Mucosa of descending colon (tissue), 3 donors: ENCODE data around the gene PARM1. TPM values are rescaled to one million over a fixed set of nuclear protein-coding genes. Genes with fewer than 3 reads are reported as not detected.

Experiments
- ATAC-seq: fragments of 200-7000 bp; cut with Tn5 transposase; one replicate; pipeline ENCODE4 v1.9.1; 2020; ENCODE audit warnings: mild to moderate bottlenecking, moderate library complexity
- DNase-seq, 3 donors: peaks; one replicate each; pipeline ENCODE4 v3.0.0-alpha.2; 2020
- H3K36me3 ChIP-seq: fragments of 200-600 bp; one replicate; pipeline ENCODE4 v1.8.0; 2021; ENCODE audit warnings: low read depth, mild to moderate bottlenecking
- H3K4me1 ChIP-seq: fragments of 200-600 bp; one replicate; pipeline ENCODE4 v1.8.0; 2021; ENCODE audit warnings: low read depth, mild to moderate bottlenecking
- H3K4me3 ChIP-seq: fragments of 200-600 bp; one replicate; pipeline ENCODE4 v1.8.0; 2021; ENCODE audit warnings: mild to moderate bottlenecking
- H3K9me3 ChIP-seq: fragments of 200-600 bp; one replicate; pipeline ENCODE4 v1.8.0; 2021; ENCODE audit warnings: mild to moderate bottlenecking
- CTCF ChIP-seq: fragments of 200-600 bp; IDR thresholded peaks from one replicate; pipeline ENCODE4 v1.8.0; 2022; ENCODE audit warnings: antibody characterized with exemption, mild to moderate bottlenecking
- intact Hi-C, 2 donors: fragments of 100-400 bp; cut with DNase I in 1 of 2; cut with micrococcal nuclease in 1 of 2; formaldehyde crosslinking; loops; one replicate each; pipeline versions ENCODE4 v1.11.0 to v1.11.1; 2022; cut with DNase I, micrococcal nuclease
- total RNA-seq, 3 donors: library from RNA; stranded (reverse); fragmentation: NEBNext Ultra II Directional in 2 of 3; extraction: Animal tissue kit (Norgen Biotek cat#: 25700) in 2 of 3; gene quantifications; one replicate each; pipeline versions ENCODE4 v1.2.1 to v1.2.4, GENCODE V29; 2021 to 2023
- donor health status: DM: no; HTN: no; CAD: no; lungs with moderate emphysema.
- donor health status: DM: no; HTN: no; CAD: no.
- donor health status: DM: no; HTN: yes; CAD: no.

PARM1 gene
- total RNA-seq, 3 donors from 2014 or later = 120 to 286 (median 209) TPM

DNA sequence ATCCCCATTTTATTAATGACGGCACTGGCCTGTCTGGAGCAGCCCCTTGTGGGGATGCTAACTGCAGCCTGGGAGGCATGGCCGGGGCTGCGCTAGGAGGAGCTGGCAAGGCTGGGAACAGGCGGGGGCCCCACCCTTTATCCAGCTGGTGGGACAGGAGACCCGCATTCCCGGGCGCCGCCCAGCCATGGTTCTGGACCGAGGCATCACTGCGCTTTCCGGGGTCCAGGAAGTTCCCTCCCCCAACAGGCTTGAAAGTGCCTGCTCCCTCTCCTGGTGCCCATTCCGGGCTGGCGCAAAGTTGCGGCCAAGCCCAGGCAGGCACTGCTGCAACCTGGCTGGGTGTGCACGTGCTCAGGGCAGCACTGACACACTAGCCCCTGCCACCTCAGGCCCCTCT lies 124.5 kb downstream of the PARM1 start:
- no peak for TF ChIP-seq CTCF

DNA sequence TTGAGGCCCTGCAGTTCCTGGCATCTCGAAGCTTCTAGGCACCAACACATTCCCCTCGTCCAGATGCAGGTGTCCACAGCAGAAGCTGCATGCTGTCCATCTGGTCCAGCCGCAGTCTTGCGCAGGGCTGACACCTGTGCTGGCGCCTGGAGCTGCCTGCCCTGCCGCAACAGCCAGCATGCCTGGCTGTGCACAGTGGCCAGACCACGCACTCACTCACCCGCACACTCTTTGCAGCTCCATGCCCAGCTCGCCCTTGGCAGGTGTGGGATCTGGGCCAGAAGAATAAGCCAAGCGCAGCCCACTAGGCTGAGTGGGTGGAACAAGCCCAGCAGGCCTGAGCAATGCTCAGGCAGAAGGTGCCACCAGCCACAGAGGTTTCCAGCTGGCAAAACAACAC lies 125.6 kb downstream of the PARM1 start:
- DNase-seq = no peak
- intact Hi-C loops = no loop called here
- TF ChIP-seq CTCF = no peak
- Histone ChIP-seq H3K4me1 (no peaks in the 10 kb centered on the region), H3K4me3 (no peak overlapping the region), H3K9me3 (no peaks in the 10 kb centered on the region), H3K36me3 (no peaks in the 10 kb centered on the region)
- no peak for ATAC-seq

More for the DNA sequence above, 124.5 kb downstream of the PARM1 start:
- DNase-seq (no peak), ATAC-seq (no peak)
- Histone ChIP-seq H3K4me1 (no peaks in the 10 kb centered on the region), H3K36me3 (no peaks in the 10 kb centered on the region), H3K4me3 (no peak overlapping the region), H3K9me3 (no peaks in the 10 kb centered on the region)
- intact Hi-C loops = no loop called here

- no peak overlapping the region for H3K4me3 ChIP-seq
- no peak for TF ChIP-seq CTCF
- intact Hi-C loops = no loop called here
- no peak for DNase-seq
- no peaks in the 10 kb centered on the region for H3K4me1 ChIP-seq
- no peaks in the 10 kb centered on the region for H3K36me3 ChIP-seq
- no peaks in the 10 kb centered on the region for H3K9me3 ChIP-seq
- peak; percentile 63 for ATAC-seq
Observed at GRCh38 chr4:75063433-75063832, 130.5 kb downstream of the PARM1 start.

GRCh38 chr4:75065909-75066308 lies 133.0 kb downstream of the PARM1 start:
- no peak for ATAC-seq
- intact Hi-C loops = no loop called here
- TF ChIP-seq CTCF = no peak
- Histone ChIP-seq H3K36me3 (no peaks in the 10 kb centered on the region), H3K4me3 (no peak overlapping the region), H3K9me3 (no peaks in the 10 kb centered on the region), H3K4me1 (no peaks in the 10 kb centered on the region)
- no peak for DNase-seq

- intact Hi-C loops = no loop called here
- no peak for TF ChIP-seq CTCF
Observed at GRCh38 chr4:75069493-75070074, 136.7 kb downstream of the PARM1 start.

DNA sequence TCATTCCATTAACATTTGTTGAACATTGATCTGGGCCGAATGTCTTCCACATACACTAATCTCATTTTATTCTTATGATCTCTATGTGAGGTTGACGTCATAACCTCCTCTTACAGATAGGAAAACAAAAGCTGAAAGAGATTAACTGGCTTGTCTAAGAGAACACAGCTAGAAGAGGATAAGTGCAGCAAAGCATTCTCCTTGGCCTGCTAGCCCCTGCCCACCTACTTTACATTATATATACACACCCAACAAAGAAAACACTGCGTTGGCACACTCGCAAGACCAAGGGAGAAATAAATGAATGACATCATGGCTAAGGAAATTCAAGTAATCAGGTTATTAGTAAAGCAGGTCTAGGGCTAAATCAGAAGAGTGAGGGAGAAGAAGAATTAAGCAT lies 138.4 kb downstream of the PARM1 start:
- Histone ChIP-seq H3K4me1 (no peaks in the 10 kb centered on the region), H3K9me3 (no peaks in the 10 kb centered on the region), H3K36me3 (no peaks in the 10 kb centered on the region), H3K4me3 (no peak overlapping the region)
- no peak for ATAC-seq
- intact Hi-C loops = no loop called here
- DNase-seq = no peak
- no peak for TF ChIP-seq CTCF

More at GRCh38 chr4:75069493-75070074, 136.7 kb downstream of the PARM1 start:
- Histone ChIP-seq H3K4me3 (no peak overlapping the region), H3K4me1 (no peaks in the 10 kb centered on the region), H3K36me3 (no peaks in the 10 kb centered on the region), H3K9me3 (no peaks in the 10 kb centered on the region)
- DNase-seq (no peak), ATAC-seq (no peak)
